Neural cell (in vitro differentiated cells): Measurements from ENCODE around the gene ZNF639. TPM values are rescaled to one million over a fixed set of nuclear protein-coding genes. Genes with fewer than 3 reads are reported as not detected.
A peak's percentile ranks its signal among the peaks of the same experiment; 100 is the strongest.
"Not testable (repeated sequence)": the region's sequence is repeated elsewhere in the genome, so short reads cannot be mapped to it uniquely, and the experiment has no call there.

ENCODE experiments used
- H2AFZ ChIP-seq: fragments of 200-600, 300-800 bp; sonication (generic), shearing (Covaris generic); 2 replicates; pipeline ENCODE4 v1.6.0; 2014; ENCODE audit warnings: low read depth, mild to moderate bottlenecking, antibody characterized with exemption, low read length, moderate library complexity
- H3F3A ChIP-seq: fragments of 200-600 bp; shearing (Covaris generic); 2 replicates; pipeline ENCODE4 v1.6.1; 2016; ENCODE audit warnings: mild to moderate bottlenecking, moderate library complexity, mixed read lengths, antibody characterized with exemption, low read length; ENCODE audit not compliant: insufficient read depth, poor library complexity, severe bottlenecking
- H3K27ac ChIP-seq: fragments of 200-600, 300-800 bp; sonication (generic), shearing (Covaris generic); 2 replicates; pipeline ENCODE4 v1.5.1; 2014; ENCODE audit warnings: mild to moderate bottlenecking, low read length, moderate library complexity
- H3K27me3 ChIP-seq: fragments of 300-800, 200-600 bp; sonication (generic), shearing (Covaris generic); 2 replicates; pipeline ENCODE4 v1.6.0; 2014; ENCODE audit warnings: mild to moderate bottlenecking, low read depth, low read length, moderate library complexity; ENCODE audit not compliant: insufficient read depth
- H3K36me3 ChIP-seq: fragments of 300-800, 200-600 bp; sonication (generic), shearing (Covaris generic); 2 replicates; pipeline ENCODE4 v1.5.1; 2014; ENCODE audit warnings: mild to moderate bottlenecking, antibody characterized with exemption, low read length, moderate library complexity; ENCODE audit not compliant: insufficient read depth
- H3K4me2 ChIP-seq: fragments of 300-800, 200-600 bp; sonication (generic), shearing (Covaris generic); 2 replicates; pipeline ENCODE4 v1.6.0; 2014; ENCODE audit warnings: mild to moderate bottlenecking, low read length
- H3K4me3 ChIP-seq: fragments of 300-800, 200-600 bp; sonication (generic), shearing (Covaris generic); 2 replicates; pipeline ENCODE4 v1.5.1; 2014; ENCODE audit warnings: mild to moderate bottlenecking, low read length, moderate library complexity
- H3K79me2 ChIP-seq: fragments of 200-600 bp; shearing (Covaris generic); replicated peaks from 2 replicates; pipeline ENCODE4 v1.6.0; 2014; ENCODE audit warnings: mild to moderate bottlenecking, low read length, moderate library complexity; ENCODE audit not compliant: insufficient read depth
- H3K9ac ChIP-seq: fragments of 300-800, 200-600 bp; sonication (generic), shearing (Covaris generic); 2 replicates; pipeline ENCODE4 v1.6.1; 2016; ENCODE audit warnings: mild to moderate bottlenecking, low read length, mixed read lengths
- H3K9me2 ChIP-seq: fragments of 200-600 bp; shearing (Covaris generic); 2 replicates; pipeline ENCODE4 v1.6.1; 2016; ENCODE audit warnings: mild to moderate bottlenecking, low read length, mixed read lengths; ENCODE audit not compliant: insufficient read depth
- H3K9me3 ChIP-seq: fragments of 200-600, 300-800 bp; sonication (generic), shearing (Covaris generic); 2 replicates; pipeline ENCODE4 v1.6.1; 2016; ENCODE audit warnings: mild to moderate bottlenecking, mixed run types, low read length, moderate library complexity, mixed read lengths
- H4K20me1 ChIP-seq: fragments of 200-600 bp; shearing (Covaris generic); 2 replicates; pipeline ENCODE4 v1.6.1; 2016; ENCODE audit warnings: mild to moderate bottlenecking, mixed run types; ENCODE audit not compliant: insufficient read depth
- CTCF ChIP-seq: fragments of 450-650 bp; IDR thresholded peaks from 2 replicates; pipeline ENCODE4 v1.5.1; 2014; ENCODE audit warnings: antibody characterized with exemption, mild to moderate bottlenecking, moderate library complexity; ENCODE audit not compliant: poor library complexity, severe bottlenecking
- EP300 ChIP-seq: fragments of 450-650 bp; conservative IDR thresholded peaks from 2 replicates; pipeline ENCODE4 v1.6.1; 2014; ENCODE audit warnings: antibody characterized with exemption, mild to moderate bottlenecking, moderate library complexity; ENCODE audit not compliant: poor library complexity, severe bottlenecking
- EZH2 ChIP-seq: fragments of 200-600, 300-800 bp; shearing (Covaris generic), sonication (generic); IDR thresholded peaks from 2 replicates; pipeline ENCODE4 v1.6.1; 2014; ENCODE audit warnings: antibody characterized with exemption, low read length, borderline replicate concordance, mild to moderate bottlenecking; ENCODE audit not compliant: insufficient read depth, poor library complexity, severe bottlenecking
- MXI1 ChIP-seq: fragments of 450-650 bp; conservative IDR thresholded peaks from 2 replicates; pipeline ENCODE4 v1.6.1; 2014; ENCODE audit warnings: antibody characterized with exemption, mild to moderate bottlenecking; ENCODE audit not compliant: poor library complexity, severe bottlenecking
- POLR2AphosphoS5 ChIP-seq: IDR thresholded peaks from 2 replicates; pipeline ENCODE4 v1.6.1; 2012
- RAD21 ChIP-seq: fragments of 450-650 bp; conservative IDR thresholded peaks from 2 replicates; pipeline ENCODE4 v1.6.1; 2014; ENCODE audit warnings: antibody characterized with exemption, mild to moderate bottlenecking, moderate library complexity
- SMC3 ChIP-seq: fragments of 450-650 bp; conservative IDR thresholded peaks from 2 replicates; pipeline ENCODE4 v1.6.1; 2014; ENCODE audit warnings: antibody characterized with exemption, mild to moderate bottlenecking, moderate library complexity; ENCODE audit not compliant: poor library complexity
- TAF1 ChIP-seq: IDR thresholded peaks from 2 replicates; pipeline ENCODE4 v1.6.1; 2012; ENCODE audit warnings: low read depth
- polyA minus RNA-seq: library from RNA; depleted of rRNA, polyadenylated mRNA; stranded (reverse); fragments of >200 nt; gene quantifications from 2 replicates; pipeline ENCODE4 v1.2.3, GENCODE V29; 2014
- polyA plus RNA-seq: library from polyadenylated mRNA; depleted of rRNA; stranded (reverse); fragments of >200 nt; gene quantifications from 2 replicates; pipeline ENCODE4 v1.2.3, GENCODE V29; 2014
- TF ChIP-seq, protein P1 (sequence below): IDR thresholded peaks from 2 replicates; pipeline ENCODE4 v1.6.1; 2012; ENCODE audit warnings: borderline replicate concordance

Gene ZNF639
- 96.9 and 100 TPM in 2 replicates for polyA plus RNA-seq
- polyA minus RNA-seq = 106 and 121 TPM in 2 replicates

DNA sequence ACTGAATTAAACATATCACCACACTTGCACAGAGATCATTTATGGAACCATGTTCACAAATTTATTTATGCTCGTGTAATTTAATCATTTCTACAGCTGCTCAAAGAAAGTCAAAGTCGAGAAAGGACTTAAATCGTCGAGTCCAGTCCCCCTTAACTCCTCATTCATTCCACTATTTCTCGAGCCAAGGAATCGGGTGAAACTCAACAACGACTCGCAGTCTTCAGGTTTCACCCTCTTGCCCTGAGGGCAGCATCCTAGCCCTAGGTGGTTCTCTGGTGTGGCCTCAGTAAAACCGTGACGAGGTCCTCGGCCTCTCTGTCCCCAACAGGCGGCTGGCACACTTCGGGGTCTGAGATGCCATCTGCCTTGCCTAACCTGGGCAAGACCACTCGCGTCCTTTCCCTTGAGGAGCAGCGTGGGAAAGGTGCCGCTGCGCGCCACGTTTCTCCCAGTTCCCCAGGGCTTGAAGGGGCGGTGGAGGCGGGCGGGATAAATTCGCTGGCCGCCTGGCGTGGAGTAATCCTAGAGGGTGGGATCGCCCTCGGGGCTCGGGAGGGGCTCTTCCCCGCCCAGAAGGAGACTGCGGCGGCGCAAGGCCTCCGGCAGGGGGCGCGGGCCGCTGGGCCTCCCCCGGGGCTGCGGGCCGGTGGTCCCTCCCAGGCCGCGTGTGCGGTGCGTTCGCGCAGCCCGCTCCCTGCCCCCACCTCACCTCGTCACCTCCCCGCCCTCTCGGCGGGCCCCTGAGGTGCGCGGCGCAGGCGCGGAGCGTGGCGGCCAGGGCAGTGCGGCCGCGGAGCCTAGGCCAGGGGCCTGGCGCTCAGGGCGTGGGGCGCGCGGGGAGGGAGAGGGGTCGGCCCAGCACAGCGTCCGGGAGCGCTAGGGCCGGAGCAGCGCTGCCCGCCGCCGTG is at the start of gene ZNF639:
ZNF639 (plus strand) TSS at position 746 of the 911 bp plus-strand sequence. CDS start 5,263 bp downstream, outside the sequence.
- no peaks in the 10 kb centered on the region for H3K27me3 ChIP-seq
- peak within 1 kb of the TSS; percentile 83 for H3K4me2 ChIP-seq
- TF ChIP-seq TAF1 (no peak), SMC3 (peak; percentile 75), EP300 (peak; percentile 68), CTCF (peak; percentile 96), RAD21 (peak; percentile 53), EZH2 (no peak), POLR2AphosphoS5 (peak; percentile 85), MXI1 (peak; percentile 76)
- TF ChIP-seq, protein P1, sequence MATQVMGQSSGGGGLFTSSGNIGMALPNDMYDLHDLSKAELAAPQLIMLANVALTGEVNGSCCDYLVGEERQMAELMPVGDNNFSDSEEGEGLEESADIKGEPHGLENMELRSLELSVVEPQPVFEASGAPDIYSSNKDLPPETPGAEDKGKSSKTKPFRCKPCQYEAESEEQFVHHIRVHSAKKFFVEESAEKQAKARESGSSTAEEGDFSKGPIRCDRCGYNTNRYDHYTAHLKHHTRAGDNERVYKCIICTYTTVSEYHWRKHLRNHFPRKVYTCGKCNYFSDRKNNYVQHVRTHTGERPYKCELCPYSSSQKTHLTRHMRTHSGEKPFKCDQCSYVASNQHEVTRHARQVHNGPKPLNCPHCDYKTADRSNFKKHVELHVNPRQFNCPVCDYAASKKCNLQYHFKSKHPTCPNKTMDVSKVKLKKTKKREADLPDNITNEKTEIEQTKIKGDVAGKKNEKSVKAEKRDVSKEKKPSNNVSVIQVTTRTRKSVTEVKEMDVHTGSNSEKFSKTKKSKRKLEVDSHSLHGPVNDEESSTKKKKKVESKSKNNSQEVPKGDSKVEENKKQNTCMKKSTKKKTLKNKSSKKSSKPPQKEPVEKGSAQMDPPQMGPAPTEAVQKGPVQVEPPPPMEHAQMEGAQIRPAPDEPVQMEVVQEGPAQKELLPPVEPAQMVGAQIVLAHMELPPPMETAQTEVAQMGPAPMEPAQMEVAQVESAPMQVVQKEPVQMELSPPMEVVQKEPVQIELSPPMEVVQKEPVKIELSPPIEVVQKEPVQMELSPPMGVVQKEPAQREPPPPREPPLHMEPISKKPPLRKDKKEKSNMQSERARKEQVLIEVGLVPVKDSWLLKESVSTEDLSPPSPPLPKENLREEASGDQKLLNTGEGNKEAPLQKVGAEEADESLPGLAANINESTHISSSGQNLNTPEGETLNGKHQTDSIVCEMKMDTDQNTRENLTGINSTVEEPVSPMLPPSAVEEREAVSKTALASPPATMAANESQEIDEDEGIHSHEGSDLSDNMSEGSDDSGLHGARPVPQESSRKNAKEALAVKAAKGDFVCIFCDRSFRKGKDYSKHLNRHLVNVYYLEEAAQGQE = no peak
- H3K36me3 ChIP-seq = no peaks in the 10 kb centered on the region
- H3K79me2 ChIP-seq = peaks cover 34% of the 10 kb centered on the region
- peak within 1 kb of the TSS; percentile 92 for H3K9ac ChIP-seq
- H3K9me2 ChIP-seq = no peaks in the 10 kb centered on the region
- peak within 1 kb of the TSS; percentile 65 for H3K27ac ChIP-seq
- no peaks in the 10 kb centered on the region for H4K20me1 ChIP-seq
- no peaks in the 10 kb centered on the region for H3K9me3 ChIP-seq
- H2AFZ ChIP-seq = peak within 1 kb of the TSS; percentile 84
- peak within 1 kb of the TSS; percentile 100 for H3K4me3 ChIP-seq
- peaks cover 10% of the 10 kb centered on the region for H3F3A ChIP-seq

- H4K20me1 ChIP-seq, H3K9me2 ChIP-seq, H3K27me3 ChIP-seq, H2AFZ ChIP-seq, H3F3A ChIP-seq, H3K36me3 ChIP-seq, H3K9me3 ChIP-seq, H3K4me3 ChIP-seq, H3K27ac ChIP-seq, H3K79me2 ChIP-seq, H3K9ac ChIP-seq, H3K4me2 ChIP-seq: not testable (repeated sequence)
These were observed 48.4 kb upstream of the ZNF639 start for GRCh38 chr3:179274434-179274833.
